Measurements from ENCODE around the gene TNFSF10. TPM values are rescaled to one million over a fixed set of nuclear protein-coding genes. Genes with fewer than 3 reads are reported as not detected.

TNFSF10 gene
- total and polyA plus RNA-seq, 7 donors, result 17.9 to 76.8 (median 36.4) TPM

DNA sequence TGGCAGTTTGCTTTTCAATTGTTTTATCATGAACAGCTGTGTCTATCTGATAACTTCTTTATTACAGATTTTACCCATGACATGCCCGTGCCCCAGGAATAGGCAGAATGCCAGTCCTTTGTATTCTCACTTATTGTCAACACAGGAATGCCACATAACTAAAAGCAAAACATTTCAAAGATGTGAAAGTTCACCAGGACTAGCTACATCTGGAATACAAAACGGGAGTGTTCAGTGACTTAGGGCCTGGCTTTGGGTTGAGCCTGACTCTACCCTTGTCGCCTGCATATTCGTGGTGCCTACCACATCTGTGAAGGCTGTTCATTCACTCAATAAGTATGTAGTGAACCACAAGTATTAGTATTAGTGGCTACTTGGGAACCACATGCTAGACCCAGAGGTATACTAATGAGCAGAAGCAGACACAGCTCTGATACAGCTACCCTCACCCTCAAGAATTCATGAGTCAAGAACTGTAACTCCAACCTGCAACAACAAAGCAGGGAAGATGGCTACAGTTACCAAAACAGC lies 2.9 kb downstream of the TNFSF10 start:
- intact Hi-C loops (cut with DNase I), result no loop called here
- Histone ChIP-seq H3K36me3 (no peaks in the 10 kb centered on the region), H3K4me1 (peaks cover 0 to 31% (median 23%) of the 10 kb centered on the region in 4 donors), H3K27ac (peak overlapping the region in 2 of 4 donors; percentile 35 to 49), H3K4me3 (peak overlapping the region in 1 of 4 donors; percentile 49), H3K9me3 (no peaks in the 10 kb centered on the region), H3K27me3 (no peaks in the 10 kb centered on the region)
- TF ChIP-seq EP300 (IDR thresholded peaks at IDR 0.05) (no peak), POLR2A (IDR thresholded peaks at IDR 0.05) (no peak)
- TF ChIP-seq, protein P1, sequence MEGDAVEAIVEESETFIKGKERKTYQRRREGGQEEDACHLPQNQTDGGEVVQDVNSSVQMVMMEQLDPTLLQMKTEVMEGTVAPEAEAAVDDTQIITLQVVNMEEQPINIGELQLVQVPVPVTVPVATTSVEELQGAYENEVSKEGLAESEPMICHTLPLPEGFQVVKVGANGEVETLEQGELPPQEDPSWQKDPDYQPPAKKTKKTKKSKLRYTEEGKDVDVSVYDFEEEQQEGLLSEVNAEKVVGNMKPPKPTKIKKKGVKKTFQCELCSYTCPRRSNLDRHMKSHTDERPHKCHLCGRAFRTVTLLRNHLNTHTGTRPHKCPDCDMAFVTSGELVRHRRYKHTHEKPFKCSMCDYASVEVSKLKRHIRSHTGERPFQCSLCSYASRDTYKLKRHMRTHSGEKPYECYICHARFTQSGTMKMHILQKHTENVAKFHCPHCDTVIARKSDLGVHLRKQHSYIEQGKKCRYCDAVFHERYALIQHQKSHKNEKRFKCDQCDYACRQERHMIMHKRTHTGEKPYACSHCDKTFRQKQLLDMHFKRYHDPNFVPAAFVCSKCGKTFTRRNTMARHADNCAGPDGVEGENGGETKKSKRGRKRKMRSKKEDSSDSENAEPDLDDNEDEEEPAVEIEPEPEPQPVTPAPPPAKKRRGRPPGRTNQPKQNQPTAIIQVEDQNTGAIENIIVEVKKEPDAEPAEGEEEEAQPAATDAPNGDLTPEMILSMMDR (IDR thresholded peaks at IDR 0.05), result no peak
- DNase-seq, result no peak
- WGBS, 2 donors, result 3 to 30% methylated on average over 4 of the region's 4 CpGs

DNA sequence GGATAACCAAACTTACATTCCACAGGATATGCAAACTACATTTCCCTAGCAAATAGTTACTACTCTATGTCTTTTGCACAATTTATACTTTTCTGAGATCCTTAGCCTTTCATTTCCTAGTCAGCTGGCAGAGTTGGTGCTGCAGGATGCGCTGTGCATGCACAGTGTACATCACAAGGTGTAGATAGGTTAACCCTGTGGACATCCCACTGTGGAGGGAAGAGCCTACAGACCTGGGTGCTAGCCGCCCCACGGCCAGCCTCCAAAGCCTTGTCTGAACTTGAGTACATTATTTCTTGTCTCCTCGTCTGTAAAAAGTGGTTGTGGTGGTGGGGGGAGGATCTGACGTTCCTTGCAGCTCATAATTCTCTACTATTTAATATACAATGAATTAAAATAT lies 3.5 kb downstream of the TNFSF10 start:
- DNase-seq, result no peak
- Histone ChIP-seq H3K9me3 (no peaks in the 10 kb centered on the region), H3K4me1 (peaks cover 0 to 35% (median 29%) of the 10 kb centered on the region in 4 donors), H3K27me3 (no peaks in the 10 kb centered on the region), H3K4me3 (no peak overlapping the region), H3K27ac (peak overlapping the region in 3 of 4 donors; percentile 11 to 49 (median 35)), H3K36me3 (no peaks in the 10 kb centered on the region)
- no peak for TF ChIP-seq EP300 (IDR thresholded peaks at IDR 0.05)
- TF ChIP-seq POLR2A (IDR thresholded peaks at IDR 0.05), result no peak
- TF ChIP-seq POLR2AphosphoS5 (IDR thresholded peaks at IDR 0.05), result no peak
- TF ChIP-seq, protein P1 (IDR thresholded peaks at IDR 0.05), result no peak
- intact Hi-C loops (cut with DNase I), result no loop called here
- WGBS, 2 donors, result 29 to 49% methylated on average over 5 of the region's 5 CpGs

DNA sequence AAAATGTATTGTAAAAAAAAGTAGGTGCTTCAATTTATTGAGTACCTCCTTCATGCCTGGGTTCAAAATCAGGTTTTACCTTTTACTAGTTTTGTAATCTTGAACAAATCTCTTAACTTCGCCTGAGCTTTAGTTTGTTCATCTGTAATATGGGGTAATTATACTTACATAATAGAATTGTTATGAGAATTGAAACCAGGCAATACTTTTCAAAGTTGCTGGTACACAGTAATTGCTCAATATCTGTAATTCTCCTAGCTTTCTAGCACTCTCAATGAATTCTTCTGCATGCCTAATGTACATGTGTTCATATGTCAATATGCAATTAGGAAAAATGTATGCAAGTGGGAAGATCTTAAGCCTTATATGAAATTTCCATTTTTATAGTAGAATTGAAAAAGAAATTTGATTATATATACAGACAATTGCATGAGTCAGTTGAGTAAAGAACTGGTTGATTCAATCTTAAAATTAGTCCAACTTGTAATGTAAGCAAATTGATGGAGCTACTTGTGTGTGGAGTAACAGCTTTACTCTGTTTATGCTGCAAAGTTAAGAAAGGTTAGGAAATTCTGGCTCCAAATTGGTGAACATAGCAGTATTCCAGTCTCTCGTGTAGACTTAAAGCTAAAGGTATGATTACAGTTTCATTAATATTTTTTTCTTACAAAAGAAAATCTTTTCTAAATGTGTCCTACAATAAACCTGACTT lies 4.1 kb downstream of the TNFSF10 start:
- 38 to 62% methylated on average over 2 of the region's 2 CpGs for WGBS, 2 donors
- H3K4me1 ChIP-seq, result peaks cover 0 to 40% (median 30%) of the 10 kb centered on the region in 4 donors
- peak overlapping the region in 1 of 4 donors; percentile 11 for H3K27ac ChIP-seq
- H3K9me3 ChIP-seq, result no peaks in the 10 kb centered on the region
- no peak for DNase-seq
- H3K36me3 ChIP-seq, result no peaks in the 10 kb centered on the region
- TF ChIP-seq, protein P1 (IDR thresholded peaks at IDR 0.05), result no peak
- TF ChIP-seq EP300 (IDR thresholded peaks at IDR 0.05) (no peak), POLR2AphosphoS5 (IDR thresholded peaks at IDR 0.05) (no peak)
- no peaks in the 10 kb centered on the region for H3K27me3 ChIP-seq
- intact Hi-C loops (cut with DNase I), result no loop called here
- no peak overlapping the region for H3K4me3 ChIP-seq

DNA sequence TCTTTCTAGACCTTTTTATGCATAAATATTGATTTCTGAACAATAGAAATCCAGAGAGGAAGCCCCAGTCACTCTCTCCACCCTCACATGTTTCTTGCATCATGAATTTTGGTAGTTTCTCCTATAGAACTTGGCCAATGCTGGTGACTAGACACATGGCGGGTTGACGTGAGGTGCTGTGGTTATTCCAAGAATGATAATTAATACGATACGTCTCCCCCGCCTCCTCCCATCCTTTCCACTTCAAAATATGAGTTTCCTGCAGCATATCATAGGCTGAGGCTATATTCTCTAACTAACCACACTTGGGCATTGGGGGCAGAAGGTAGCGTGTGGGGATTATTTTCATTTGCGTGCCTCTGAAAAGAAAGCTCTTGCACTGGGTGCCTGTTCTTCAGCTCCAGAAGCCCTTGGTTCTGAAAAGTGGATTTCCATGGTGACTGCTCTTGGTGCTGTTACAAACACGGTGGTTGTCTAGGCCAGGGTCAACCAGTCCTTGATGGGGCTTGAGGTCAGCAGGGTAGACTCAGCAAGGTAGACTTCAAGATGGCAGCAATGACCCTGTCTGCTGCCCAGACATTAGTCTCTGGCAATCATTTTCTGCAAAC lies 5.3 kb downstream of the TNFSF10 start:
- Histone ChIP-seq H3K27ac (peak overlapping the region in 1 of 4 donors; percentile 72), H3K4me3 (no peak overlapping the region), H3K27me3 (no peaks in the 10 kb centered on the region), H3K4me1 (peaks cover 0 to 37% (median 29%) of the 10 kb centered on the region in 4 donors), H3K36me3 (no peaks in the 10 kb centered on the region), H3K9me3 (no peaks in the 10 kb centered on the region)
- DNase-seq, result no peak
- intact Hi-C loops (cut with DNase I), result no loop called here
- WGBS, 2 donors, result 76 to 85% methylated on average over 8 of the region's 8 CpGs
- TF ChIP-seq EP300 (IDR thresholded peaks at IDR 0.05), result no peak
- TF ChIP-seq POLR2A (IDR thresholded peaks at IDR 0.05), result no peak
- no peak for TF ChIP-seq POLR2AphosphoS5 (IDR thresholded peaks at IDR 0.05)
- TF ChIP-seq, protein P1 (IDR thresholded peaks at IDR 0.05), result no peak

Measured in sigmoid colon (tissue), 7 donors.